K562 (cell line): ENCODE data around the gene SETD7. TPM values are rescaled to one million over a fixed set of nuclear protein-coding genes. Genes with fewer than 3 reads are reported as not detected.

Experiments used
- CBFB ChIP-seq: sonication (generic); formaldehyde crosslinking; IDR thresholded peaks from 2 replicates; pipeline ENCODE4 v1.4.0; 2020; ENCODE audit warnings: mild to moderate bottlenecking, missing genetic modification reagents
- HINFP ChIP-seq: fragments of 450-650 bp; conservative IDR thresholded peaks from 2 replicates; pipeline ENCODE4 v1.6.1; 2016; ENCODE audit warnings: missing genetic modification characterization, low read depth, mild to moderate bottlenecking, control low read depth, missing compliant biosample characterization
- HMBOX1 ChIP-seq: sonication (generic); IDR thresholded peaks from 2 replicates; pipeline ENCODE4 v1.6.1; 2016
- NFRKB ChIP-seq: fragments of 450-650 bp; IDR thresholded peaks from 2 replicates; pipeline ENCODE4 v1.6.1; 2016; ENCODE audit warnings: low read depth
- RNF2 ChIP-seq: sonication (generic); IDR thresholded peaks from 2 replicates; pipeline ENCODE4 v1.6.1; 2016
- TAF9B ChIP-seq: fragments of 450-650 bp; IDR thresholded peaks from 2 replicates; pipeline ENCODE4 v1.6.1; 2018; ENCODE audit warnings: mild to moderate bottlenecking; ENCODE audit not compliant: partially characterized antibody
- TFAP4 ChIP-seq: sonication (generic); formaldehyde crosslinking; IDR thresholded peaks from 2 replicates; pipeline ENCODE4 v1.8.0; 2022; ENCODE audit warnings: missing genetic modification reagents, mild to moderate bottlenecking, moderate library complexity, borderline replicate concordance
- TGIF2 ChIP-seq: sonication (generic); formaldehyde crosslinking; IDR thresholded peaks from 2 replicates; pipeline ENCODE4 v1.8.1; 2022; ENCODE audit warnings: mild to moderate bottlenecking, missing genetic modification reagents, moderate library complexity
- USF1 ChIP-seq: sonication (generic); formaldehyde crosslinking; IDR thresholded peaks from 2 replicates; pipeline ENCODE4 v1.9.0; 2022; ENCODE audit warnings: mild to moderate bottlenecking, missing genetic modification reagents
- polyA plus RNA-seq, 8 experiments: library from polyadenylated mRNA; depleted of rRNA in 4 of 8; stranded (reverse) in 5 of 8; unstranded in 3 of 8; fragments of >200 nt; fragmentation: Nextera tagmentation in 2 of 8; fragmentation: Illumina TruSeq in 1 of 8; extraction: Ambion mirVana in 2 of 8; extraction: Trizol in 1 of 8; gene quantifications; 2 replicates each; pipeline versions ENCODE4 v1.2.1 to v1.2.3, GENCODE V29; 2011 to 2014; ENCODE audit warnings: inconsistent platforms in 1 of 8, missing spikeins in 1 of 8
- total RNA-seq, 7 experiments: library from RNA; depleted of rRNA in 6 of 7; stranded (reverse); fragments of >200 nt in 6 of 7; fragmentation: Illumina TruSeq in 2 of 7; extraction: Trizol in 2 of 7; gene quantifications; 2 replicates each; pipeline versions ENCODE4 v1.2.1 to v1.2.3, GENCODE V29; 2011 to 2021; ENCODE audit warnings: low replicate concordance in 1 of 7
- TF ChIP-seq, protein P1 (sequence below), 2 experiments: IDR thresholded peaks; 2 replicates each; pipeline ENCODE4 v1.6.1; 2011; ENCODE audit warnings: borderline replicate concordance in 1 of 2, control low read depth in 1 of 2, low read depth in 1 of 2, low read length in 1 of 2, mild to moderate bottlenecking in 1 of 2, mixed read lengths in 1 of 2, moderate library complexity in 1 of 2; ENCODE audit not compliant: insufficient read depth in 1 of 2, insufficient read length in 1 of 2, poor library complexity in 1 of 2, severe bottlenecking in 1 of 2; ENCODE audit errors: extremely low read depth in 1 of 2
- TF ChIP-seq, protein P2 (sequence below): fragments of 450-650 bp; IDR thresholded peaks from one replicate; pipeline ENCODE4 v1.6.1; 2018; ENCODE audit warnings: mild to moderate bottlenecking, moderate library complexity; ENCODE audit not compliant: partially characterized antibody
- TF ChIP-seq, protein P3 (sequence below): sonication (generic); formaldehyde crosslinking; IDR thresholded peaks from 2 replicates; pipeline ENCODE4 v1.5.0; 2020; ENCODE audit warnings: missing genetic modification reagents
- TF ChIP-seq, protein P4 (sequence below): sonication (generic); formaldehyde crosslinking; IDR thresholded peaks from 2 replicates; pipeline ENCODE4 v1.8.1; 2022; ENCODE audit warnings: missing genetic modification reagents
- TF ChIP-seq, protein P5 (sequence below): fragments of 250-450 bp; sonication (Bioruptor Pico); IDR thresholded peaks from 2 replicates; pipeline ENCODE4 v1.8.0; 2022; ENCODE audit warnings: inconsistent platforms, mild to moderate bottlenecking, moderate library complexity, borderline replicate concordance

Gene SETD7
- total and polyA plus RNA-seq, 9 of the 15 experiments (the other 6 are each of a cell fraction or from before 2014, with no cell fraction given) = 0.37 to 2.4 (median 1.7) TPM

DNA sequence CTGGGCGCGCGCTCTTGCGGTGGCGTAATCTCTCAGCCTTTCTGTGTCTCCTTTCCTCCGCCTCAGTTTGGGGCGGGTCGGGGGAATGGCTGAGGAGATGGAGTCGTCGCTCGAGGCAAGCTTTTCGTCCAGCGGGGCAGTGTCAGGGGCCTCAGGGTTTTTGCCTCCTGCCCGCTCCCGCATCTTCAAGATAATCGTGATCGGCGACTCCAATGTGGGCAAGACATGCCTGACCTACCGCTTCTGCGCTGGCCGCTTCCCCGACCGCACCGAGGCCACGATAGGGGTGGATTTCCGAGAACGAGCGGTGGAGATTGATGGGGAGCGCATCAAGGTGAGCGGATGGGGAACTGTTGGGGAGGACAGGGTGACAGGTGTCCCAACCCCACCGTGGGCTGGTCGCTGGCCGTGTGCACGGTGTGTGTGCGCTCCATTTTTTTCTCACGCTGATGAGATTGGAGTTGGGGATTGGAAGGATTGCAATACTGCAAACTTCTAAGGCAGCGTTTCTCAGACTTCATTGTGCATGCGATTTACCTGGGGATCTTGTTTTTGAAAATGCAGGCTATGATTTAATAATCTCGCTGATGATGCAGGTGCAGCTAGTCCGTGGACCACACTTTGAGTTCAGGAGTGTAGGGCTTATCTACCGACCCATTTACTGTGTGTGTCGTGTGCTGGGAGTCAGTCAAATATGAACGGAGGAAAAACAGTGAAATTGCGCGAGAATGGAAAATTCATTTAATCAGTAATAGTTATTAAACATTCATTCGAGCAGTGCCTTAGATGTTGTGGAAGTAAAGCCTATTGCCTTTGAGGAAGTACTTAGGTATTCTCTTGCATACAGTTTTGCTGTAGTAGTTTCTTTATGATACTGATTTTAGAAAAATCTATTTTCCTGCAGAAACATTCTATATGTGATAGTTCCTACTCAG, 101.6 kb downstream of the SETD7 start, which contains the start of gene RAB33B (continued):
- TF ChIP-seq HMBOX1 (no peak), TGIF2 (no peak), USF1 (CRISPR knock-in tag) (no peak), HINFP (tag) (peak; percentile 69), RNF2 (no peak), NFRKB (no peak), TFAP4 (CRISPR knock-in tag) (peak; percentile 67), CBFB (CRISPR knock-in tag) (peak; percentile 90), TAF9B (no peak)
- TF ChIP-seq, protein P1, sequence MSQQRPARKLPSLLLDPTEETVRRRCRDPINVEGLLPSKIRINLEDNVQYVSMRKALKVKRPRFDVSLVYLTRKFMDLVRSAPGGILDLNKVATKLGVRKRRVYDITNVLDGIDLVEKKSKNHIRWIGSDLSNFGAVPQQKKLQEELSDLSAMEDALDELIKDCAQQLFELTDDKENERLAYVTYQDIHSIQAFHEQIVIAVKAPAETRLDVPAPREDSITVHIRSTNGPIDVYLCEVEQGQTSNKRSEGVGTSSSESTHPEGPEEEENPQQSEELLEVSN (IDR thresholded peaks at IDR 0.05; ENCODE audit: borderline replicate concordance in 1 of 2, extremely low read depth in 1 of 2, insufficient read depth in 1 of 2, insufficient read length in 1 of 2, low read depth in 1 of 2, low read length in 1 of 2, poor library complexity in 1 of 2, severe bottlenecking in 1 of 2) = no peak
- TF ChIP-seq, protein P2, sequence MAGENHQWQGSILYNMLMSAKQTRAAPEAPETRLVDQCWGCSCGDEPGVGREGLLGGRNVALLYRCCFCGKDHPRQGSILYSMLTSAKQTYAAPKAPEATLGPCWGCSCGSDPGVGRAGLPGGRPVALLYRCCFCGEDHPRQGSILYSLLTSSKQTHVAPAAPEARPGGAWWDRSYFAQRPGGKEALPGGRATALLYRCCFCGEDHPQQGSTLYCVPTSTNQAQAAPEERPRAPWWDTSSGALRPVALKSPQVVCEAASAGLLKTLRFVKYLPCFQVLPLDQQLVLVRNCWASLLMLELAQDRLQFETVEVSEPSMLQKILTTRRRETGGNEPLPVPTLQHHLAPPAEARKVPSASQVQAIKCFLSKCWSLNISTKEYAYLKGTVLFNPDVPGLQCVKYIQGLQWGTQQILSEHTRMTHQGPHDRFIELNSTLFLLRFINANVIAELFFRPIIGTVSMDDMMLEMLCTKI = no peak
- TF ChIP-seq, protein P3, sequence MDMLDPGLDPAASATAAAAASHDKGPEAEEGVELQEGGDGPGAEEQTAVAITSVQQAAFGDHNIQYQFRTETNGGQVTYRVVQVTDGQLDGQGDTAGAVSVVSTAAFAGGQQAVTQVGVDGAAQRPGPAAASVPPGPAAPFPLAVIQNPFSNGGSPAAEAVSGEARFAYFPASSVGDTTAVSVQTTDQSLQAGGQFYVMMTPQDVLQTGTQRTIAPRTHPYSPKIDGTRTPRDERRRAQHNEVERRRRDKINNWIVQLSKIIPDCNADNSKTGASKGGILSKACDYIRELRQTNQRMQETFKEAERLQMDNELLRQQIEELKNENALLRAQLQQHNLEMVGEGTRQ (CRISPR knock-in tag) = no peak
- TF ChIP-seq, protein P4, sequence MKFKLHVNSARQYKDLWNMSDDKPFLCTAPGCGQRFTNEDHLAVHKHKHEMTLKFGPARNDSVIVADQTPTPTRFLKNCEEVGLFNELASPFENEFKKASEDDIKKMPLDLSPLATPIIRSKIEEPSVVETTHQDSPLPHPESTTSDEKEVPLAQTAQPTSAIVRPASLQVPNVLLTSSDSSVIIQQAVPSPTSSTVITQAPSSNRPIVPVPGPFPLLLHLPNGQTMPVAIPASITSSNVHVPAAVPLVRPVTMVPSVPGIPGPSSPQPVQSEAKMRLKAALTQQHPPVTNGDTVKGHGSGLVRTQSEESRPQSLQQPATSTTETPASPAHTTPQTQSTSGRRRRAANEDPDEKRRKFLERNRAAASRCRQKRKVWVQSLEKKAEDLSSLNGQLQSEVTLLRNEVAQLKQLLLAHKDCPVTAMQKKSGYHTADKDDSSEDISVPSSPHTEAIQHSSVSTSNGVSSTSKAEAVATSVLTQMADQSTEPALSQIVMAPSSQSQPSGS (CRISPR knock-in tag) = no peak
- TF ChIP-seq, protein P5, sequence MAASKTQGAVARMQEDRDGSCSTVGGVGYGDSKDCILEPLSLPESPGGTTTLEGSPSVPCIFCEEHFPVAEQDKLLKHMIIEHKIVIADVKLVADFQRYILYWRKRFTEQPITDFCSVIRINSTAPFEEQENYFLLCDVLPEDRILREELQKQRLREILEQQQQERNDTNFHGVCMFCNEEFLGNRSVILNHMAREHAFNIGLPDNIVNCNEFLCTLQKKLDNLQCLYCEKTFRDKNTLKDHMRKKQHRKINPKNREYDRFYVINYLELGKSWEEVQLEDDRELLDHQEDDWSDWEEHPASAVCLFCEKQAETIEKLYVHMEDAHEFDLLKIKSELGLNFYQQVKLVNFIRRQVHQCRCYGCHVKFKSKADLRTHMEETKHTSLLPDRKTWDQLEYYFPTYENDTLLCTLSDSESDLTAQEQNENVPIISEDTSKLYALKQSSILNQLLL = no peak
